LNCAP (cell line): Measurements from ENCODE around the gene ZFP36.

Experiments
- CTCF ChIP-seq: fragments of 450-650 bp; IDR thresholded peaks from 2 replicates; pipeline ENCODE4 v1.5.1; 2017; ENCODE audit warnings: mild to moderate bottlenecking

Gene ZFP36

GRCh38 chr19:39411081-39411831 is 4.6 kb downstream of the ZFP36 start:
- no peak for TF ChIP-seq CTCF

- peak; percentile 93 for TF ChIP-seq CTCF
These were observed 5.1 kb downstream of the ZFP36 start for GRCh38 chr19:39411832-39412099.

- peak; percentile 88 for TF ChIP-seq CTCF
These were observed 5.6 kb downstream of the ZFP36 start, which contains the start of gene PLEKHG2 for GRCh38 chr19:39412100-39412866. TSS of gene PLEKHG2 (plus strand) at chr19:39412669. CDS start at chr19:39414087, 1,418 bp downstream.

GRCh38 chr19:39412867-39413271 is 6.2 kb downstream of the ZFP36 start:
- peak; percentile 18 for TF ChIP-seq CTCF

- TF ChIP-seq CTCF, result no peak
These were observed 6.7 kb downstream of the ZFP36 start for GRCh38 chr19:39413272-39413910.

- TF ChIP-seq CTCF, result no peak
These were observed 7.4 kb downstream of the ZFP36 start for GRCh38 chr19:39413911-39414608.
